Measurements from ENCODE around the gene SETD7. TPM values are rescaled to one million over a fixed set of nuclear protein-coding genes. Genes with fewer than 3 reads are reported as not detected.
"Not testable (repeated sequence)": the region's sequence is repeated elsewhere in the genome, so short reads cannot be mapped to it uniquely, and the experiment has no call there.

The SETD7 gene
- total RNA-seq, 1 donor from 2014 or later, result 22.6 TPM

DNA sequence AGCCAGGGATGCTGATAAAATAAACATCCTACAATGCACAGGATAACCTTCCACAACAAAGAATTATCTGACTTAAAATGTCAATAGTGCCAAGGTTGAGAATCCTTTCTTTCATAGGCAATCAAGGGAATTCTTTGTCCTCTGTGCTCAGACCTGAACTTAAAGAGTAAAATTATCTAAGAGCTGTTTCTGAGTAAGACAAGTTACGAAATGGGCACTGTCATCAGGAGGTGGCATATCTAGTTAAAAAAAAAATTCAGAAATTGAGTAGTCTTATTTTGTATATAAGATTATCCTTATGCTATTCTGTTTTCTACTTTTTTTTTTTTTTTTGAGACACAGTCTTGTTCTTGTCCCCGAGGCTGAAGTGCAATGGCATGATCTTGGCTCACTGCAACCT, 105.4 kb downstream of the SETD7 start:
- Mint-ChIP-seq H3K27ac (ENCODE audit: unreplicated experiment) (no peak overlapping the region), H3K9me3 (ENCODE audit: unreplicated experiment) (peaks cover 21% of the 10 kb centered on the region)
- no peak for DNase-seq

DNA sequence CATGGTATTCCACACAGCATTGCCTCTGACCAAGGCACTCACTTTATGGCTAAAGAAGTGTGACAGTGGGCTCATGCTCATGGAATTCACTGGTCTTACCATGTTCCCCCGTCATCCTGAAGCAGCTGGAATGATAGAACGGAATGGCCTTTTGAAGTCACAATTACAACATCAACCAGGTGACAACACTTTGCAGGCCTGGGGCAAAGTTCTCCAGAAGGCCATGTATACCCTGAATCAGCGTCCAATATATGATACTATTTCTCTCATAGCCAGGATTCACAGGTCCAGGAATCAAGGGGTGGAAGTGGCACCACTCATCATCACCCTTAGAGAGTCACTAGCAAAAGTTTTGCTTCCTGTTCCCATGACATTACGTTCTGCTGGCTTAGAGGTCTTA, 108.9 kb downstream of the SETD7 start:
- not testable (repeated sequence) for H3K4me1 Mint-ChIP-seq (ENCODE audit: low read depth, unreplicated experiment); H3K27me3 Mint-ChIP-seq (ENCODE audit: unreplicated experiment); H3K4me3 Mint-ChIP-seq (ENCODE audit: unreplicated experiment); DNase-seq; H3K27ac Mint-ChIP-seq (ENCODE audit: unreplicated experiment)
- peaks cover 25% of the 10 kb centered on the region for H3K36me3 Mint-ChIP-seq (ENCODE audit: unreplicated experiment)
- H3K9me3 Mint-ChIP-seq (ENCODE audit: unreplicated experiment), result peaks cover 11% of the 10 kb centered on the region

More for the DNA sequence above, 105.4 kb downstream of the SETD7 start:
- peaks cover 17% of the 10 kb centered on the region for H3K36me3 Mint-ChIP-seq (ENCODE audit: unreplicated experiment)
- H3K27me3 Mint-ChIP-seq (ENCODE audit: unreplicated experiment), result no peaks in the 10 kb centered on the region
- TF ChIP-seq, protein P1, sequence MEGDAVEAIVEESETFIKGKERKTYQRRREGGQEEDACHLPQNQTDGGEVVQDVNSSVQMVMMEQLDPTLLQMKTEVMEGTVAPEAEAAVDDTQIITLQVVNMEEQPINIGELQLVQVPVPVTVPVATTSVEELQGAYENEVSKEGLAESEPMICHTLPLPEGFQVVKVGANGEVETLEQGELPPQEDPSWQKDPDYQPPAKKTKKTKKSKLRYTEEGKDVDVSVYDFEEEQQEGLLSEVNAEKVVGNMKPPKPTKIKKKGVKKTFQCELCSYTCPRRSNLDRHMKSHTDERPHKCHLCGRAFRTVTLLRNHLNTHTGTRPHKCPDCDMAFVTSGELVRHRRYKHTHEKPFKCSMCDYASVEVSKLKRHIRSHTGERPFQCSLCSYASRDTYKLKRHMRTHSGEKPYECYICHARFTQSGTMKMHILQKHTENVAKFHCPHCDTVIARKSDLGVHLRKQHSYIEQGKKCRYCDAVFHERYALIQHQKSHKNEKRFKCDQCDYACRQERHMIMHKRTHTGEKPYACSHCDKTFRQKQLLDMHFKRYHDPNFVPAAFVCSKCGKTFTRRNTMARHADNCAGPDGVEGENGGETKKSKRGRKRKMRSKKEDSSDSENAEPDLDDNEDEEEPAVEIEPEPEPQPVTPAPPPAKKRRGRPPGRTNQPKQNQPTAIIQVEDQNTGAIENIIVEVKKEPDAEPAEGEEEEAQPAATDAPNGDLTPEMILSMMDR (IDR thresholded peaks at IDR 0.05; ENCODE audit: partially characterized antibody, unreplicated experiment), result no peak
- peaks cover 8% of the 10 kb centered on the region for H3K4me1 Mint-ChIP-seq (ENCODE audit: low read depth, unreplicated experiment)
- H3K4me3 Mint-ChIP-seq (ENCODE audit: unreplicated experiment), result no peak overlapping the region

Other genes with a start within 250 kb of the SETD7 start
- 5.0 TPM for gene RAB33B, start 102.1 kb downstream of the SETD7 start, total RNA-seq (ENCODE audit: unreplicated experiment)
- gene MGST2, start 109.6 kb upstream of the SETD7 start, total RNA-seq (ENCODE audit: unreplicated experiment), result 6.9 TPM